ENCODE measurements around the gene RCBTB2. TPM values are rescaled to one million over a fixed set of nuclear protein-coding genes. Genes with fewer than 3 reads are reported as not detected.

RCBTB2 gene
- total and polyA plus RNA-seq, 9 of the 15 experiments (the other 6 are each of a cell fraction or from before 2014, with no cell fraction given): 0.91 to 3.3 (median 1.5) TPM

GRCh38 chr13:48539550-48539949 lies 6.7 kb upstream of the RCBTB2 start:
- TF ChIP-seq SREBF2 (CRISPR knock-in tag; IDR thresholded peaks at IDR 0.05) (no peak), GTF2B (IDR thresholded peaks at IDR 0.05; ENCODE audit: extremely low read depth, insufficient read length) (no peak)
- intact Hi-C loops (cut with micrococcal nuclease): no loop called here
- CTCF ChIA-PET (ENCODE audit: low intra/inter-chr PET ratio): no interaction called here

GRCh38 chr13:48536621-48537250 lies 3.9 kb upstream of the RCBTB2 start:
- Histone ChIP-seq H3K9ac (ENCODE audit: insufficient read depth in 1 of 2, low read depth in 2 of 2, low read length in 2 of 2) (no peak overlapping the region), H3K4me2 (ENCODE audit: insufficient read depth, low read length) (no peak overlapping the region), H2AFZ (ENCODE audit: low read depth, low read length) (no peak overlapping the region), H3K4me3 (no peak overlapping the region), H3K9me3 (replicated peaks; ENCODE audit: control insufficient read depth, insufficient read depth, low read depth, low read length) (no peaks in the 10 kb centered on the region), H3K4me1 (replicated peaks in 1 of 2; ENCODE audit: control insufficient read depth in 2 of 2, insufficient read depth in 2 of 2, low read length in 2 of 2) (peaks cover 5 to 7% of the 10 kb centered on the region in 2 experiments; a peak in 4 of 5 replicates), H3K79me2 (ENCODE audit: control insufficient read depth, insufficient read depth, low read length) (no peaks in the 10 kb centered on the region), H4K20me1 (replicated peaks; ENCODE audit: control insufficient read depth, insufficient read depth, low read length) (no peaks in the 10 kb centered on the region), H3K9me1 (ENCODE audit: control insufficient read depth, insufficient read depth, low read length) (no peaks in the 10 kb centered on the region), H3K27me3 (ENCODE audit: control insufficient read depth in 2 of 2, insufficient read depth in 2 of 2, low read length in 2 of 2) (no peaks in the 10 kb centered on the region), H3K27ac (ENCODE audit: extremely low read depth, low read depth, low read length) (no peak overlapping the region), H3K36me3 (ENCODE audit: control insufficient read depth, insufficient read depth, low read length) (no peaks in the 10 kb centered on the region)
- no TSS peak for BruUV-seq (replicated peaks)
- in situ Hi-C loops (cut with MboI) (no loop called here), intact Hi-C loops (cut with micrococcal nuclease) (no loop called here)
- CTCF ChIA-PET (ENCODE audit: low intra/inter-chr PET ratio): no interaction called here
- no peak for FAIRE-seq
- no peak for DNase-seq (ENCODE audit: extremely low read depth in 1 of 4, low spot score in 3 of 4)
- WGBS (ENCODE audit: insufficient coverage, low coverage, missing lambda C conversion rate): 44% methylated on average over 5 of the region's 5 CpGs
- ATAC-seq: no peak
- POLR2A ChIA-PET: no interaction called here
- TF ChIP-seq ZNF589 (CRISPR knock-in tag; IDR thresholded peaks at IDR 0.05; ENCODE audit: low read depth) (no peak), MYBL2 (IDR thresholded peaks at IDR 0.05; ENCODE audit: low read depth) (no peak), MYBL2 (CRISPR knock-in tag; IDR thresholded peaks at IDR 0.05; ENCODE audit: borderline replicate concordance) (no peak), CBFB (CRISPR knock-in tag; IDR thresholded peaks at IDR 0.05) (no peak), CLOCK (CRISPR knock-in tag; IDR thresholded peaks at IDR 0.05; ENCODE audit: borderline replicate concordance) (no peak), SMARCA5 (IDR thresholded peaks at IDR 0.05) (no peak), CTBP1 (IDR thresholded peaks at IDR 0.05; ENCODE audit: borderline replicate concordance) (no peak), MCM5 (IDR thresholded peaks at IDR 0.05; ENCODE audit: low read depth) (no peak), LCOR (CRISPR knock-in tag; IDR thresholded peaks at IDR 0.05) (no peak), SRSF3 (IDR thresholded peaks at IDR 0.05; ENCODE audit: insufficient read depth, low read length) (no peak), SNAPC5 (CRISPR knock-in tag; IDR thresholded peaks at IDR 0.05) (no peak), KLF16 (IDR thresholded peaks at IDR 0.05) (no peak)

More at GRCh38 chr13:48539550-48539949, 6.7 kb upstream of the RCBTB2 start:
- no peak for FAIRE-seq
- Histone ChIP-seq H3K36me3 (ENCODE audit: control insufficient read depth, insufficient read depth, low read length) (no peaks in the 10 kb centered on the region), H2AFZ (ENCODE audit: low read depth, low read length) (no peak overlapping the region), H3K4me1 (replicated peaks in 1 of 2; ENCODE audit: control insufficient read depth in 2 of 2, insufficient read depth in 2 of 2, low read length in 2 of 2) (no peaks in the 10 kb centered on the region; a peak in 1 of 5 replicates), H3K27me3 (ENCODE audit: control insufficient read depth in 2 of 2, insufficient read depth in 2 of 2, low read length in 2 of 2) (no peaks in the 10 kb centered on the region), H3K79me2 (ENCODE audit: control insufficient read depth, insufficient read depth, low read length) (no peaks in the 10 kb centered on the region), H3K9me1 (ENCODE audit: control insufficient read depth, insufficient read depth, low read length) (no peaks in the 10 kb centered on the region), H3K4me2 (ENCODE audit: insufficient read depth, low read length) (no peak overlapping the region), H3K4me3 (no peak overlapping the region), H4K20me1 (replicated peaks; ENCODE audit: control insufficient read depth, insufficient read depth, low read length) (no peaks in the 10 kb centered on the region), H3K9me3 (replicated peaks; ENCODE audit: control insufficient read depth, insufficient read depth, low read depth, low read length) (no peaks in the 10 kb centered on the region), H3K9ac (ENCODE audit: insufficient read depth in 1 of 2, low read depth in 2 of 2, low read length in 2 of 2) (no peak overlapping the region), H3K27ac (ENCODE audit: extremely low read depth, low read depth, low read length) (no peak overlapping the region)
- no peak for ATAC-seq
- POLR2A ChIA-PET: no interaction called here
- no TSS peak for BruUV-seq (replicated peaks)
- no peak for DNase-seq (ENCODE audit: extremely low read depth in 1 of 4, low spot score in 3 of 4)
- in situ Hi-C loops (cut with MboI): no loop called here
